ENCODE results near the gene PAFAH1B1. TPM values are rescaled to one million over a fixed set of nuclear protein-coding genes. Genes with fewer than 3 reads are reported as not detected.
A peak's percentile ranks its signal among the peaks of the same experiment; 100 is the strongest.

The PAFAH1B1 gene
- total RNA-seq, 1 experiment from 2014 or later, result 114 TPM

DNA sequence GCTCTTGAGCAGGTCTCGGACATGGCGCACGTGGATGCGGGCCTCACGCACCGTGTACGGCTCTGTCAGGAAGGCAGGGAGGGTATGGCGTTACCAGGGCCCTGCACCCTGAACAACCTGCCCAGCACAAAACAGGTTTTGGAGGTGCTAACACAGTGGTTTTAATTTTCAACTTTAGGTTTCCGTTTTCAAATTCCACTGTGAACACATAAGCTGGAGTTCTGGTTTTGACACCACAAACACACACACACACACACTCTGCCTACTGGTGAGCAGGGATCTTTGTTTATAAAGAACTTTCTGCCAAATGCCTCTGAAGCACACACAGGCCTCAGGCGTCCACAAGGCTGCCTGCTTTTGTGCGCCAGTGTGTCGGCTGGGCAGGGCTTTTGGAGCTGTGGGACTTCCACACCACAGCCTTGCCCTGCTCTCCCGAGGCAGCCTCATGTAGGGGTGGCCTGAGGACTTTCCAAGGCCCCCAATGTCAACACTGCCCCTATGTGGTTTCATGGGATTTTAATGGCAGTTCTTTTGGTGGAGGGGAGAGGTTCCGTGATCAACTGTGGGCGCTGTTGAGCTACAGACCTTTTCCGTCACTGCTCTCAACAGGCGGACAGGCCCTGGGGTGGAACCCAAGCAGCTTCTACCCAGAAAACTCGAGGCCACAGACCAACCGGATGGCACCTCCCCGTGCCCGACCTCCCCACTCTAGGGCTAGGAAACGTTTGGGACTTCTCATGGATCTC is 108.7 kb downstream of the PAFAH1B1 start:
- H3K27me3 Mint-ChIP-seq (ENCODE audit: low read depth), result no peaks in the 10 kb centered on the region
- ChIA-PET POLR2A (interaction anchor here (0.5 kb wide), 1 partner anchor 76 kb away, joined by 5 read pairs; no protein-coding TSS in a partner anchor), CTCF (interaction anchor here (0.6 to 1.9 kb wide), 10 partner anchors 9 to 320 kb away, joined by 3 to 9 read pairs (median 4); no protein-coding TSS in a partner anchor)
- peak overlapping the region; percentile 65; the same call in 1 of the 2 replicates for H3K27ac Mint-ChIP-seq
- no peaks in the 10 kb centered on the region for H3K9me3 Mint-ChIP-seq
- peaks cover 16% of the 10 kb centered on the region for H3K4me1 Mint-ChIP-seq
- H3K4me3 Mint-ChIP-seq, result no peak overlapping the region
- no peak for TF ChIP-seq NFE2L1 (CRISPR knock-in tag; IDR thresholded peaks at IDR 0.05)
- TF ChIP-seq EMX1 (CRISPR knock-in tag; IDR thresholded peaks at IDR 0.05), result no peak
- no peak for TF ChIP-seq ZNF396 (CRISPR knock-in tag; IDR thresholded peaks at IDR 0.05; ENCODE audit: borderline replicate concordance)
- TF ChIP-seq ZNF263 (CRISPR knock-in tag; IDR thresholded peaks at IDR 0.05; ENCODE audit: low read depth), result no peak
- no peak for TF ChIP-seq MYBL2 (CRISPR knock-in tag; IDR thresholded peaks at IDR 0.05)
- no peak for TF ChIP-seq CREB1 (CRISPR knock-in tag; IDR thresholded peaks at IDR 0.05)
- no peak for TF ChIP-seq ZNF219 (CRISPR knock-in tag; IDR thresholded peaks at IDR 0.05; ENCODE audit: borderline replicate concordance)
- TF ChIP-seq ZNF416 (CRISPR knock-in tag; IDR thresholded peaks at IDR 0.05), result no peak
- TF ChIP-seq CDX4 (CRISPR knock-in tag; IDR thresholded peaks at IDR 0.05; ENCODE audit: borderline replicate concordance), result no peak
- TF ChIP-seq NR3C1 (CRISPR knock-in tag; conservative IDR thresholded peaks at IDR 0.05; ENCODE audit: low read depth), result no peak
- no peak for TF ChIP-seq ZSCAN18 (CRISPR knock-in tag; IDR thresholded peaks at IDR 0.05)
- TF ChIP-seq TCF7 (CRISPR knock-in tag; IDR thresholded peaks at IDR 0.05; ENCODE audit: low read depth), result no peak
- ATAC-seq, result peak; percentile 29
- peaks cover 20% of the 10 kb centered on the region for H3K36me3 Mint-ChIP-seq
- peak; percentile 20 for DNase-seq (ENCODE audit: low spot score)

DNA sequence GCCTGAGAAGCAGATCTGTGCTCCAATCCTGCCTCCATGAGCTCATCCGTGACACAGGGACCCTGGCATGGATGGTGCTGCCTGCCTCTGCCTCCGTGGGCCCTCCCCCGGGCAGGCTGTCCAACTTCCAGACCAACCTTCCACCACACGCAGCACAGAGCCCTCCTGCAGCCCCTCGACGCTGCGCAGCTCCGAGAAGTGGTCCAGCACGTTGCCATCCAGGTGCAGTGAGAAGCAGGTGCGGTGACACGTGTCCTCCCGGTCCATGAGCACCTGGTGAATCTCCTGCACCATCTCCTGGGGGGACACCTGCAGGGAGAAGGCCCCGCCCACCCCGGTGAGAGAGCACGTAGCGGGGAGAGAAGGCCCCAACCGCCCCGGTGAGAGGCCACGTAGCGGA is 109.7 kb downstream of the PAFAH1B1 start:
- DNase-seq (ENCODE audit: low spot score) (peak; percentile 10), ATAC-seq (no peak)
- Mint-ChIP-seq H3K4me1 (peaks cover 18% of the 10 kb centered on the region), H3K4me3 (no peak overlapping the region), H3K36me3 (peaks cover 18% of the 10 kb centered on the region), H3K27ac (no peak overlapping the region), H3K9me3 (no peaks in the 10 kb centered on the region), H3K27me3 (ENCODE audit: low read depth) (no peaks in the 10 kb centered on the region)
- no peak for TF ChIP-seq FOXK1 (CRISPR knock-in tag; IDR thresholded peaks at IDR 0.05)
- no peak for TF ChIP-seq CDX4 (CRISPR knock-in tag; IDR thresholded peaks at IDR 0.05; ENCODE audit: borderline replicate concordance)
- no peak for TF ChIP-seq NFE2L1 (CRISPR knock-in tag; IDR thresholded peaks at IDR 0.05)
- TF ChIP-seq NR3C1 (CRISPR knock-in tag; conservative IDR thresholded peaks at IDR 0.05; ENCODE audit: low read depth), result no peak
- TF ChIP-seq ZNF263 (CRISPR knock-in tag; IDR thresholded peaks at IDR 0.05; ENCODE audit: low read depth), result no peak
- TF ChIP-seq ZNF532 (CRISPR knock-in tag; IDR thresholded peaks at IDR 0.05; ENCODE audit: borderline replicate concordance), result no peak
- TF ChIP-seq SOX15 (CRISPR knock-in tag; IDR thresholded peaks at IDR 0.05), result no peak
- TF ChIP-seq, protein P1, sequence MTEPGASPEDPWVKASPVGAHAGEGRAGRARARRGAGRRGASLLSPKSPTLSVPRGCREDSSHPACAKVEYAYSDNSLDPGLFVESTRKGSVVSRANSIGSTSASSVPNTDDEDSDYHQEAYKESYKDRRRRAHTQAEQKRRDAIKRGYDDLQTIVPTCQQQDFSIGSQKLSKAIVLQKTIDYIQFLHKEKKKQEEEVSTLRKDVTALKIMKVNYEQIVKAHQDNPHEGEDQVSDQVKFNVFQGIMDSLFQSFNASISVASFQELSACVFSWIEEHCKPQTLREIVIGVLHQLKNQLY (CRISPR knock-in tag; IDR thresholded peaks at IDR 0.05), result no peak
- ChIA-PET CTCF (interaction anchor here (0.7 to 1.9 kb wide), 5 partner anchors 8 to 321 kb away, joined by 3 to 9 read pairs (median 5); no protein-coding TSS in a partner anchor), POLR2A (no interaction called here)

Data from WTC11 (cell line).